Astrocyte (in vitro differentiated cells and primary cell): ENCODE data around the gene LGALSL. TPM values are rescaled to one million over a fixed set of nuclear protein-coding genes. Genes with fewer than 3 reads are reported as not detected.

ENCODE experiments used
- DNase-seq: peaks from one replicate; pipeline ENCODE4 v3.0.0-alpha.2; 2010; ENCODE audit warnings: low read depth
- FAIRE-seq: peaks from 2 replicates; lab custom pipeline; 2011; peaks lifted over from hg19 to GRCh38; lab: Jason Lieb, UNC
- H2AFZ ChIP-seq: 2 replicates; pipeline ENCODE4 v1.6.0; 2012; ENCODE audit warnings: low read depth, low read length, inconsistent platforms
- H3K27ac ChIP-seq: 2 replicates; pipeline ENCODE4 v1.5.1; 2011; ENCODE audit warnings: low read depth, low read length, inconsistent platforms
- H3K27me3 ChIP-seq: 2 replicates; pipeline ENCODE4 v1.6.0; 2011; ENCODE audit warnings: low read length, inconsistent platforms; ENCODE audit not compliant: insufficient read depth
- H3K36me3 ChIP-seq: 2 replicates; pipeline ENCODE4 v1.5.1; 2011; ENCODE audit warnings: low read length, inconsistent platforms; ENCODE audit not compliant: insufficient read depth
- H3K4me1 ChIP-seq: 2 replicates; pipeline ENCODE4 v1.5.1; 2011; ENCODE audit warnings: low read length, inconsistent platforms; ENCODE audit not compliant: insufficient read depth
- H3K4me2 ChIP-seq: 2 replicates; pipeline ENCODE4 v1.6.0; 2012; ENCODE audit warnings: low read length, inconsistent platforms
- H3K4me3 ChIP-seq: 2 replicates; pipeline ENCODE4 v1.5.1; 2011; ENCODE audit warnings: low read depth, mild to moderate bottlenecking, low read length, inconsistent platforms; ENCODE audit not compliant: insufficient read depth
- H3K79me2 ChIP-seq: 2 replicates; pipeline ENCODE4 v1.6.0; 2012; ENCODE audit warnings: mild to moderate bottlenecking, low read length, inconsistent platforms; ENCODE audit not compliant: insufficient read depth
- H3K9ac ChIP-seq: 2 replicates; pipeline ENCODE4 v1.6.0; 2012; ENCODE audit warnings: mild to moderate bottlenecking, low read length, inconsistent platforms
- H3K9me3 ChIP-seq: 2 replicates; pipeline ENCODE4 v1.5.1; 2012; ENCODE audit warnings: low read depth, mild to moderate bottlenecking, low read length, inconsistent platforms; ENCODE audit not compliant: insufficient read depth
- H4K20me1 ChIP-seq: 2 replicates; pipeline ENCODE4 v1.6.0; 2012; ENCODE audit warnings: low read length, inconsistent platforms; ENCODE audit not compliant: insufficient read depth
- H3K27ac Mint-ChIP-seq: one replicate; pipeline ENCODE4 v1.8.0; 2021; ENCODE audit warnings: mild to moderate bottlenecking, mixed read lengths; ENCODE audit not compliant: unreplicated experiment
- H3K27me3 Mint-ChIP-seq: one replicate; pipeline ENCODE4 v1.8.0; 2021; ENCODE audit warnings: low read depth, mixed read lengths; ENCODE audit not compliant: unreplicated experiment
- H3K36me3 Mint-ChIP-seq: one replicate; pipeline ENCODE4 v1.8.0; 2021; ENCODE audit warnings: low read depth, mixed read lengths; ENCODE audit not compliant: unreplicated experiment
- H3K4me1 Mint-ChIP-seq: one replicate; pipeline ENCODE4 v1.8.0; 2021; ENCODE audit warnings: low read depth, mixed read lengths; ENCODE audit not compliant: unreplicated experiment
- H3K4me3 Mint-ChIP-seq: one replicate; pipeline ENCODE4 v1.8.0; 2021; ENCODE audit warnings: mild to moderate bottlenecking, moderate library complexity, mixed read lengths; ENCODE audit not compliant: unreplicated experiment
- H3K9me3 Mint-ChIP-seq: one replicate; pipeline ENCODE4 v1.8.0; 2021; ENCODE audit warnings: mild to moderate bottlenecking, mixed read lengths; ENCODE audit not compliant: unreplicated experiment
- CTCF ChIP-seq: IDR thresholded peaks from 2 replicates; pipeline ENCODE4 v1.5.1; 2011; ENCODE audit warnings: low read depth, mild to moderate bottlenecking, inconsistent platforms, low read length, moderate library complexity; ENCODE audit not compliant: insufficient read depth
- EZH2 ChIP-seq: IDR thresholded peaks from 2 replicates; pipeline ENCODE4 v1.6.1; 2012; ENCODE audit warnings: mild to moderate bottlenecking, low read length, inconsistent platforms; ENCODE audit not compliant: insufficient read depth
- total RNA-seq: library from RNA; stranded (reverse); gene quantifications from 2 replicates; pipeline ENCODE4 v1.2.1, GENCODE V29; 2021

The LGALSL gene
- total RNA-seq, 1 donor from 2014 or later, result 14.0 TPM

GRCh38 chr2:64447317-64448040 is 6.5 kb upstream of the LGALSL start:
- TF ChIP-seq EZH2, result no peak
- no peak for TF ChIP-seq CTCF
- Histone ChIP-seq H2AFZ (no peak overlapping the region), H4K20me1 (no peaks in the 10 kb centered on the region), H3K4me3 (no peak overlapping the region), H3K27ac (no peak overlapping the region), H3K79me2 (no peaks in the 10 kb centered on the region), H3K27me3 (peaks cover 58% of the 10 kb centered on the region), H3K36me3 (no peaks in the 10 kb centered on the region), H3K9me3 (no peaks in the 10 kb centered on the region), H3K4me1 (no peaks in the 10 kb centered on the region), H3K9ac (no peak overlapping the region), H3K4me2 (no peak overlapping the region)
- Mint-ChIP-seq H3K9me3 (no peaks in the 10 kb centered on the region), H3K27me3 (peaks cover 9% of the 10 kb centered on the region), H3K4me1 (no peaks in the 10 kb centered on the region), H3K36me3 (no peaks in the 10 kb centered on the region), H3K27ac (no peak overlapping the region), H3K4me3 (no peak overlapping the region)
- FAIRE-seq (no peak), DNase-seq (peak; percentile 47)

GRCh38 chr2:64448041-64448426 is 5.9 kb upstream of the LGALSL start:
- Histone ChIP-seq H3K27ac (no peak overlapping the region), H4K20me1 (no peaks in the 10 kb centered on the region), H3K36me3 (no peaks in the 10 kb centered on the region), H3K9ac (no peak overlapping the region), H3K4me3 (no peak overlapping the region), H3K27me3 (peaks cover 53% of the 10 kb centered on the region), H3K4me1 (no peaks in the 10 kb centered on the region), H3K4me2 (no peak overlapping the region), H2AFZ (no peak overlapping the region), H3K79me2 (no peaks in the 10 kb centered on the region), H3K9me3 (no peaks in the 10 kb centered on the region)
- Mint-ChIP-seq H3K9me3 (no peaks in the 10 kb centered on the region), H3K27me3 (peaks cover 9% of the 10 kb centered on the region), H3K27ac (no peak overlapping the region), H3K4me3 (no peak overlapping the region), H3K36me3 (no peaks in the 10 kb centered on the region), H3K4me1 (no peaks in the 10 kb centered on the region)
- no peak for TF ChIP-seq CTCF
- FAIRE-seq (no peak), DNase-seq (peak; percentile 6)

GRCh38 chr2:64451051-64451450 is 2.9 kb upstream of the LGALSL start:
- Mint-ChIP-seq H3K27me3 (peaks cover 7% of the 10 kb centered on the region), H3K9me3 (peaks cover 2% of the 10 kb centered on the region), H3K27ac (no peak overlapping the region), H3K4me1 (peaks cover 2% of the 10 kb centered on the region), H3K36me3 (no peaks in the 10 kb centered on the region), H3K4me3 (no peak overlapping the region)
- H3K4me3 ChIP-seq, result no peak overlapping the region
- FAIRE-seq (no peak), DNase-seq (no peak)
- H3K4me1 ChIP-seq, result peaks cover 7% of the 10 kb centered on the region
- no peak for TF ChIP-seq EZH2
- TF ChIP-seq CTCF, result no peak
- H3K4me2 ChIP-seq, result no peak overlapping the region
- no peaks in the 10 kb centered on the region for H3K36me3 ChIP-seq
- no peak overlapping the region for H3K9ac ChIP-seq
- H3K79me2 ChIP-seq, result no peaks in the 10 kb centered on the region
- H2AFZ ChIP-seq, result no peak overlapping the region
- no peak overlapping the region for H3K27ac ChIP-seq
- peaks cover 38% of the 10 kb centered on the region for H3K27me3 ChIP-seq
- no peaks in the 10 kb centered on the region for H4K20me1 ChIP-seq
- no peaks in the 10 kb centered on the region for H3K9me3 ChIP-seq
